Measurements from ENCODE around the gene GUCY1A2.

Gene GUCY1A2

GRCh38 chr11:106997227-106997626, 21.0 kb downstream of the GUCY1A2 start:
- DNase-seq = no peak

GRCh38 chr11:106996691-106997090, 21.6 kb downstream of the GUCY1A2 start:
- no peak for DNase-seq

GRCh38 chr11:106990331-106990730, 27.9 kb downstream of the GUCY1A2 start:
- no peak for DNase-seq

- no peak for DNase-seq
These were observed 29.2 kb downstream of the GUCY1A2 start for GRCh38 chr11:106989078-106989455.

GRCh38 chr11:106988151-106989077, 29.9 kb downstream of the GUCY1A2 start:
- no peak for DNase-seq

GRCh38 chr11:106986673-106987072, 31.6 kb downstream of the GUCY1A2 start:
- no peak for DNase-seq

GRCh38 chr11:106986261-106986660, 32.0 kb downstream of the GUCY1A2 start:
- DNase-seq = no peak

- no peak for DNase-seq
These were observed 34.3 kb downstream of the GUCY1A2 start for GRCh38 chr11:106983991-106984390.

- no peak for DNase-seq
These were observed 35.0 kb downstream of the GUCY1A2 start for GRCh38 chr11:106983261-106983660.

GRCh38 chr11:106974831-106975230, 43.4 kb downstream of the GUCY1A2 start:
- no peak for DNase-seq

GRCh38 chr11:106971864-106972263, 46.4 kb downstream of the GUCY1A2 start:
- DNase-seq = no peak

- no peak for DNase-seq
These were observed 48.5 kb downstream of the GUCY1A2 start for GRCh38 chr11:106969644-106970355.

GRCh38 chr11:106962995-106963394, 55.3 kb downstream of the GUCY1A2 start:
- DNase-seq = no peak

- DNase-seq = no peak
These were observed 56.8 kb downstream of the GUCY1A2 start for GRCh38 chr11:106961518-106961917.

- no peak for DNase-seq
These were observed 57.2 kb downstream of the GUCY1A2 start for GRCh38 chr11:106961048-106961447.

- no peak for DNase-seq
These were observed 58.5 kb downstream of the GUCY1A2 start for GRCh38 chr11:106959800-106960199.

- no peak for DNase-seq
These were observed 58.9 kb downstream of the GUCY1A2 start for GRCh38 chr11:106959386-106959785.

GRCh38 chr11:106958517-106959248, 59.6 kb downstream of the GUCY1A2 start:
- DNase-seq = no peak

- no peak for DNase-seq
These were observed 61.2 kb downstream of the GUCY1A2 start for GRCh38 chr11:106957030-106957482.

GRCh38 chr11:106950067-106950491, 68.2 kb downstream of the GUCY1A2 start:
- no peak for DNase-seq

- no peak for DNase-seq
These were observed 75.2 kb downstream of the GUCY1A2 start for GRCh38 chr11:106943089-106943488.

- DNase-seq = no peak
These were observed 79.1 kb downstream of the GUCY1A2 start for GRCh38 chr11:106939157-106939556.

- no peak for DNase-seq
These were observed 81.2 kb downstream of the GUCY1A2 start for GRCh38 chr11:106937111-106937510.

Measured in bone marrow (tissue), 2 donors.